ENCODE results near the gene ZNF264.
"Not testable (repeated sequence)": the region's sequence is repeated elsewhere in the genome, so short reads cannot be mapped to it uniquely, and the experiment has no call there.

Gene ZNF264

GRCh38 chr19:57249329-57249728 is 58.0 kb downstream of the ZNF264 start:
- TF ChIP-seq SPI1 (IDR thresholded peaks at IDR 0.05; ENCODE audit: borderline replicate concordance, low read depth) (no peak), CTCF (IDR thresholded peaks at IDR 0.05; ENCODE audit: insufficient read depth, low read length) (no peak), REST (IDR thresholded peaks at IDR 0.05; ENCODE audit: insufficient replicate concordance, low read depth) (no peak), GABPA (IDR thresholded peaks at IDR 0.05; ENCODE audit: low read depth) (no peak), POLR2AphosphoS5 (IDR thresholded peaks at IDR 0.05; ENCODE audit: low read depth) (no peak)
- DNase-seq (ENCODE audit: low read depth in 1 of 2, low spot score in 1 of 2) = no peak
- no peaks in the 10 kb centered on the region for H3K27me3 ChIP-seq (ENCODE audit: insufficient read depth, poor library complexity, severe bottlenecking)
- no peak overlapping the region for H3K4me3 ChIP-seq (replicated peaks; ENCODE audit: insufficient read depth, low read length)
- no peak overlapping the region for H3K27ac ChIP-seq (replicated peaks)

- H3K4me3 ChIP-seq (replicated peaks; ENCODE audit: insufficient read depth, low read length); DNase-seq (ENCODE audit: low read depth in 1 of 2, low spot score in 1 of 2); H3K27ac ChIP-seq (replicated peaks); H3K27me3 ChIP-seq (ENCODE audit: insufficient read depth, poor library complexity, severe bottlenecking): not testable (repeated sequence)
Measured at GRCh38 chr19:57253767-57254166, 62.5 kb downstream of the ZNF264 start.

- H3K4me3 ChIP-seq (replicated peaks; ENCODE audit: insufficient read depth, low read length) = no peak overlapping the region
- no peaks in the 10 kb centered on the region for H3K27me3 ChIP-seq (ENCODE audit: insufficient read depth, poor library complexity, severe bottlenecking)
- no peak for DNase-seq (ENCODE audit: low read depth in 1 of 2, low spot score in 1 of 2)
- TF ChIP-seq POLR2AphosphoS5 (IDR thresholded peaks at IDR 0.05; ENCODE audit: low read depth) (no peak), SPI1 (IDR thresholded peaks at IDR 0.05; ENCODE audit: borderline replicate concordance, low read depth) (no peak), REST (IDR thresholded peaks at IDR 0.05; ENCODE audit: insufficient replicate concordance, low read depth) (no peak), GABPA (IDR thresholded peaks at IDR 0.05; ENCODE audit: low read depth) (no peak), CTCF (IDR thresholded peaks at IDR 0.05; ENCODE audit: insufficient read depth, low read length) (no peak)
- H3K27ac ChIP-seq (replicated peaks) = no peak overlapping the region
Measured at GRCh38 chr19:57262044-57262443, 70.7 kb downstream of the ZNF264 start.

GRCh38 chr19:57263244-57263741 is 72.0 kb downstream of the ZNF264 start:
- Histone ChIP-seq H3K4me3 (replicated peaks; ENCODE audit: insufficient read depth, low read length) (no peak overlapping the region), H3K27me3 (ENCODE audit: insufficient read depth, poor library complexity, severe bottlenecking) (no peaks in the 10 kb centered on the region), H3K27ac (replicated peaks) (no peak overlapping the region)
- DNase-seq (ENCODE audit: low read depth in 1 of 2, low spot score in 1 of 2) = no peak
- TF ChIP-seq SPI1 (IDR thresholded peaks at IDR 0.05; ENCODE audit: borderline replicate concordance, low read depth) (no peak), GABPA (IDR thresholded peaks at IDR 0.05; ENCODE audit: low read depth) (no peak), CTCF (IDR thresholded peaks at IDR 0.05; ENCODE audit: insufficient read depth, low read length) (no peak), REST (IDR thresholded peaks at IDR 0.05; ENCODE audit: insufficient replicate concordance, low read depth) (no peak), POLR2AphosphoS5 (IDR thresholded peaks at IDR 0.05; ENCODE audit: low read depth) (no peak)
